GM12865 (cell line): ENCODE data around the gene TANGO6.

Experiments
- DNase-seq: peaks from one replicate; pipeline ENCODE4 v3.0.0; 2010; ENCODE audit warnings: low read depth
- H3K4me3 ChIP-seq: 2 replicates; pipeline ENCODE4 v1.5.1; 2011; ENCODE audit warnings: mild to moderate bottlenecking, low read depth, low read length, control low read depth
- CTCF ChIP-seq: IDR thresholded peaks from 2 replicates; pipeline ENCODE4 v1.5.1; 2011; ENCODE audit warnings: low read length, control low read depth, low read depth, inconsistent platforms; ENCODE audit not compliant: insufficient read depth; ENCODE audit errors: missing control alignments

Gene TANGO6

GRCh38 chr16:68960910-68961309, 117.6 kb downstream of the TANGO6 start:
- no peak overlapping the region for H3K4me3 ChIP-seq
- no peak for TF ChIP-seq CTCF
- DNase-seq = no peak

- no peak for TF ChIP-seq CTCF
- DNase-seq = no peak
- no peak overlapping the region for H3K4me3 ChIP-seq
Observed at GRCh38 chr16:68961778-68962402, 118.6 kb downstream of the TANGO6 start.

- no peak for DNase-seq
- no peak overlapping the region for H3K4me3 ChIP-seq
- no peak for TF ChIP-seq CTCF
Observed at GRCh38 chr16:68969338-68969737, 126.0 kb downstream of the TANGO6 start.

- H3K4me3 ChIP-seq = no peak overlapping the region
- no peak for TF ChIP-seq CTCF
- no peak for DNase-seq
Observed at GRCh38 chr16:68972013-68972412, 128.7 kb downstream of the TANGO6 start.

- DNase-seq = no peak
- TF ChIP-seq CTCF = no peak
- no peak overlapping the region for H3K4me3 ChIP-seq
Observed at GRCh38 chr16:68972720-68973119, 129.4 kb downstream of the TANGO6 start.

GRCh38 chr16:68973611-68974120, 130.3 kb downstream of the TANGO6 start:
- DNase-seq = no peak
- no peak for TF ChIP-seq CTCF
- H3K4me3 ChIP-seq = no peak overlapping the region
